Activated CD4-positive, alpha-beta T cell treated with anti-CD3 and anti-CD28 coated beads for 1 hour (primary cell): Measurements from ENCODE around the gene TMPRSS2.

Source experiments
- DNase-seq: peaks from one replicate; pipeline ENCODE4 v3.0.0-alpha.2; 2020

Gene TMPRSS2

DNA sequence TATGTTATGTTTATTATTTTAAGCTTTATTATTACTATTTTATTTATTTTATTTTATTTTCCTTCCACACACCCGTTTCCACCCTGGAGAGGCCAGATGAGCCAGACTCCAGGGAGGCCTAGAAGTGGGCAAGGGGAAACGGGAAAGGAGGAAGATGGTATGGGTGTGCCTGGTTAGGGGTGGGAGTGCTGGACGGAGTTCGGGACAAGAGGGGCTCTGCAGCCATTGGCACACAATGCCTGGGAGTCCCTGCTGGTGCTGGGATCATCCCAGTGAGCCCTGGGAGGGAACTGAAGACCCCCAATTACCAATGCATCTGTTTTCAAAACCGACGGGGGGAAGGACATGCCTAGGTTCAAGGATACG lies 82.4 kb downstream of the TMPRSS2 start:
- no peak for DNase-seq

DNA sequence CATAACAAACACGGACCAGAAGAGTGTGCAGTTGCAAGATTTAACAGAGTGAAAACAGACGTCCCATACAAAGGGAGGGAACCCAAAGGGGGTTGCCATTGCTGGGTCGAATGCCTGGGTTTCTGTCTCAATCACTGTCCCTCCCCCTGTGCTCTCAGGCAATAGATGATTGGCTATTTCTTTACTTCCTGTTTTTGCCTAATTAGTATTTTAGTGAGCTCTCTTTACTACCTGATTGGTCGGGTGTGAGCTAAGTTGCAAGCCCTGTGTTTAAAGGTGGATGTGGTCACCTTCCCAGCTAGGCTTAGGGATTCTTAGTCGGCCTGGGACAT lies 84.7 kb downstream of the TMPRSS2 start:
- peak; percentile 4 for DNase-seq

DNA sequence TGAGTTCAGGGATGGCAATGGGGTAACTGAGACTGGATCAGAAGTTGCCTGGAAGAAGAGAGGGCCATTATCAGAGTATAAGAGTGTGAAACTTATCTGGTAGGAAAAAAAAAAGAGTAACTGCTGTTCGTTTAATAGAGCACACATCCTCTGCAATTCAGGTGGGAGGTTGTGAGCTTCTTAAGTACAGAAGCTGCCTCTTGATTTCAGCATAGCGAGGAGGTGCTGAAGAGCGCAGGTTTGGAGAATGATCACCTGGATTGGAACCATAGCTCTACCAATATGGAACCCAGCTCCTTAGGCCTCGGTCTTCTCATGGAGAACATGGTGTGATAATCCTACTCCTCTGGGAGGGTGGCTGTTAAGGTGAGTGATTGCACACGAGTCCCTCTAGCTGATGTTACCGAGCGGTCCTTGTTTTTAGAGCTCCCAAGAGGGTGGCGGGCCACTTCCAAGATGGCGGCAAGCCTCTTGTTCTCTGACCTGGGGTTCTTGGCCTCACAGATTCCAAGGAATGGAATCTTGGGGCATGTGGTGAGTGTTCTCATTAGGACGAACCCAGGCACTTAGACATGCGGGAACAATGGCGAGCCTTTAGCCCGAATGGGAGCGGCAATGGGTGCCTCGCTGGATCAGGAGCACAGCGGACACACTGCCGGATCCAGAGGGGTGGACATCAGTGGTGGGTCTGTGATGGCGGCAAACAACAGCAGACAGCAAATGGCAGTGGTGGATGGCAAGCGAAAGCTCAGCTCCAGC lies 85.2 kb downstream of the TMPRSS2 start:
- DNase-seq = peak; percentile 7

DNA sequence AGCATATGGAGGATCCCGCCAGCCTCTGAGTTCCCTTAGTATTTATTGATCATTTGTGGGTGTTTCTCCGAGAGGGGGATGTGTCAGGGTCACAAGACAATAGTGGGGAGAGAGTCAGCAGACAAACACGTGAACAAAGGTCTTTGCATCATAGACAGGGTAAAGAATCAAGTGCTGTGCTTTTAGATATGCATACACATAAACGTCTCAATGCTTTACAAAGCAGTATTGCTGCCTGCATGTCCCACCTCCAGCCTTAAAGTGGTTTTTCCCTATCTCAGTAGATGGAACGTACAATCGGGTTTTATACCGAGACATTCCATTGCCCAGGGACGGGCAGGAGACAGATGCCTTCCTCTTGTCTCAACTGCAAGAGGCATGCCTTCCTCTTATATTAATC lies 87.0 kb downstream of the TMPRSS2 start:
- peak; percentile 6 for DNase-seq

DNA sequence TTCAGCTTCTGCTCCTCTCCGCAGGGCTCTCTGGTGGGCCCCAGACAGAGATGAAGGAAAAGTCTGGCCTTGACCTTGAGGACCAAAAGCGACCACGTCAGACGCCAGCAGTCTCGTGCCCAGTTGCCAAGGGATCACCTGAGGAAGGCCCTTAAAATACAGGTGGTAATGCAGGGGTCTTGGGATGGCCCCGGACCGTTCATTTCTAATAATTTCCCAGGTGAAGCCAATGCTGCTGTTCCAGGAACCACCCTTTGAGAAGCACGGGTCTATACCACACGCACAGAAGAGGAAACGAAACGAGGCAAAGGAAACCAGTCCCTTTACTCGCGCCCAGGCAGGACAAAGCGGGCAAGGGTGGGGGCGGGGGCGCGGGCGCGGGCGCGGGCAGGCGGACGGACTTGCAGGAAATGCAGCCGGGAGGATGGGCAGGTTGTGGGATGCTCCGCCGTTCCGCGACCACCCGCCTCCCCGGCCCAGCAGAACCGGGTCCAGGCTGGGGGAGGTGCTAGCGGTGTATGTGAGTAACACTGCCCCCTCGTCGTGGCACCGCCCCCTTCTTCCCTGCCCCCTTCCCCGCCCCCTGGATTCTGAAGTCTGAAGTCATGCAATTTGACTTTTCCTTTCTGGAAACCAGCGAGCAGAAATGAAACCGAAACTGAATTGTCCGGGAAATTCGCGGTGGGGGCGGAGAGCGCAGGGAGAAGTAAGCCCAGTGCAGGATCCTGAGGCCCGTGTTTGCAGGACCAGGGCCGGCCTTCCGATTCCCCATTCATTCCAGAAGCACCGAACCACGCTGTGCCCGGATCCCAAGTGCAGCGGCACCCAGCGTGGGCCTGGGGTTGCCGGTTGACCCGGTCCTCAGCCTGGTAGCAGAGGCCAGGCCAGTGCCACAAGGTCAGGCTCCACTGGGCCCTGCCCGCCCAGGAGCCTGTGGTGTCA lies 87.8 kb downstream of the TMPRSS2 start:
- DNase-seq = peak; percentile 76

DNA sequence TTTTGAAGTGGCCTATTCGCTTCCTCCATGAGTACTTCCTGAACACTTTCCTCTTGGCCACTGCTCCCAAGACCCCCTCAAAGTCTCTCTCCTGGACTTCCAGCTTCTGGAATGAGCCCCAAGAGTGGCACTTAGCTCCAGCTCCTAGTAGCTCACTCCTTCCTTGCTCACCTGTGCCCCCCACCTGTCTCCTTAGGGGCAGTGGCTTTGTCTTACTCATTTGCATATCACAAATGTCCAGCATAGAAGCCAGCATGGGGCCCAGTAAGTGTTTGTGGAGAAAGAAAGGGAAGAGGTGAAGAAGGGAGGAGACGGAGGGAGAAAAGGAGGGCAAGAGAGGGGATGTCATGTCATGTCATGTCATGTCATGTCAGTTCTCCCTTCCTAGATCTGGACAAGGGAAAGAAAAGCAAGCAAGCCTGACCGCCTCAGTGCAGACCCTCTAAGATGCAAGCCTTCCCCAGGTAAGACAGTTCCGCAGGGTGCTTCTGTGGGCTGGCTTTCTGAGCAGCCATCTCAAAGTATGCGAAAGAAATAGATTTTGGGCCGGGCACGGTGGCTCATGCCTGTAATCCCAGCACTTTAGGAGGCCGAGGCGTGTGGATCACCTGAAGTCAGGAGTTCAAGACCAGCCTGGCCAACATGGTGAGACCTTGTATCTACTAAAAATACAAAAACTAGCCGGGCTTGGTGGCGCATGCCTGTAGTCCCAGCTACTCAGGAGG lies 88.8 kb downstream of the TMPRSS2 start:
- peak; percentile 7 for DNase-seq

DNA sequence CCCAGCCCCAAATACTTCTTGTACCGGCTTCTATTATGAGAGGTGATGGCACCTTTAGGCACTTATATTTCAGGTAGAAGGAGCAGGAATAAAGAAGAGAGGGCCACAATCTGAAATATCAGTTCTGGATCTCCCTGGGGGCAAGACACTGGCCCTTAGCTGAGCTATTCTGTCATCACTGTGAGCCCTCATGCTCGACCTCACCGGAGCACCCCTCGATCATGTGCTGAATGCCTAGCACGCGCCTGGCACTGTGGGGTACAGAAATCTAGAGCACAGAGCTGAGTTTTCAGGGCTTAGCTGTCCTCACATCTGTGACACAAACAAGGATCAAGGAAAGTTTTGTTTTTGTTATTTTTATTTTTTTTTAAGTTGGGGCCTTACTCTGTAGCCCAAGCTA lies 89.6 kb downstream of the TMPRSS2 start:
- DNase-seq = peak; percentile 7

DNA sequence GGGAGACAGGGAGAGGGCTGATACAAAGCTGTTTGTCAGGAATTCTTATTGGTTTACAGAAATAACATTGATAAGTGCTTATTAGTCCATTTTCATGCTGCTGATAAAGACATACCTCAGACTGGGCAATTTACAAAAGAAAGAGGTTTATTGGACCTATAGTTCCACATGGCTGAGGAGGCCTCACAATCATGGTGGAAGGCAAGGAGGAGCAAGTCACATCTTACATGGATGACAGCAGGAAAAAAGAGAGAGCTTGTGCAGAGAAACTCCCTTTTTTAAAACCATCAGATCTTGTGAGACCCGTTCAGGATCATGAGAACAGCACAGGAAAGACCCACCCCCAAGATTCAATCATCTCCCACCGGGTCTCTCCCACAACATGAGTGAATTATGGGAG lies 90.5 kb downstream of the TMPRSS2 start:
- DNase-seq = peak; percentile 4
